ENCODE data around the gene EHD1.
"Not testable (repeated sequence)": the region's sequence is repeated elsewhere in the genome, so short reads cannot be mapped to it uniquely, and the experiment has no call there.

The EHD1 gene

DNA sequence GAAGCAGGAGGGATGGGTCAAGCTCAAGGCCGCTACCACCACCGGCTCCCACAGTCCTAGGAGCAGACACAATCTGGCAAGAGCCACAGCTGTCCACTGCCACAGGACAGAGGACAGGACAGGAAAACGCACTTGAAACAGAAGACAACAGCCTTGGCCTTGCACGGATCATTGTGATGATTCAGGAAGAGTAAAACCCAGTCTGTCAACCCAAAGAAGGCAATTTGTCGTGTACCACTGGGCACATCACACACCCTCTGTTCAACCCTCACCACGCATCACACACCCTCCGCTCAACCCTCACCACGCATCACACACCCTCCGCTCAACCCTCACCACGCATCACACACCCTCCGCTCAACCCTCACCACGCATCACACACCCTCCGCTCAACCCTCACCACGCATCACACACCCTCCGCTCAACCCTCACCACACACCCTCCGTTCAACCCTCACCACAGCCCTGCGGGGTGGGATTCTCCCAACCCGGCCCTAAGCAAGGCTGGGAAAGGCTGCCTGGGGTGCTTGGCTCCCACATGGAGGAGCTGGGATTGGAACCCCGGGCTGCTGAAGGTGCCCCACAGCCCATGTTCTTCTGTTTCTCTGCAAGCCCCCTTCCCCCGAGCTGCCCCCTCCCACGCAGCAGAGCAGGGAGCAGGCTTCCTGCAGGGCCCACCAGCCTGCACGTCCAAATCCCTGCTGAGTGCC is 22.7 kb downstream of the EHD1 start:
- no peak for DNase-seq

DNA sequence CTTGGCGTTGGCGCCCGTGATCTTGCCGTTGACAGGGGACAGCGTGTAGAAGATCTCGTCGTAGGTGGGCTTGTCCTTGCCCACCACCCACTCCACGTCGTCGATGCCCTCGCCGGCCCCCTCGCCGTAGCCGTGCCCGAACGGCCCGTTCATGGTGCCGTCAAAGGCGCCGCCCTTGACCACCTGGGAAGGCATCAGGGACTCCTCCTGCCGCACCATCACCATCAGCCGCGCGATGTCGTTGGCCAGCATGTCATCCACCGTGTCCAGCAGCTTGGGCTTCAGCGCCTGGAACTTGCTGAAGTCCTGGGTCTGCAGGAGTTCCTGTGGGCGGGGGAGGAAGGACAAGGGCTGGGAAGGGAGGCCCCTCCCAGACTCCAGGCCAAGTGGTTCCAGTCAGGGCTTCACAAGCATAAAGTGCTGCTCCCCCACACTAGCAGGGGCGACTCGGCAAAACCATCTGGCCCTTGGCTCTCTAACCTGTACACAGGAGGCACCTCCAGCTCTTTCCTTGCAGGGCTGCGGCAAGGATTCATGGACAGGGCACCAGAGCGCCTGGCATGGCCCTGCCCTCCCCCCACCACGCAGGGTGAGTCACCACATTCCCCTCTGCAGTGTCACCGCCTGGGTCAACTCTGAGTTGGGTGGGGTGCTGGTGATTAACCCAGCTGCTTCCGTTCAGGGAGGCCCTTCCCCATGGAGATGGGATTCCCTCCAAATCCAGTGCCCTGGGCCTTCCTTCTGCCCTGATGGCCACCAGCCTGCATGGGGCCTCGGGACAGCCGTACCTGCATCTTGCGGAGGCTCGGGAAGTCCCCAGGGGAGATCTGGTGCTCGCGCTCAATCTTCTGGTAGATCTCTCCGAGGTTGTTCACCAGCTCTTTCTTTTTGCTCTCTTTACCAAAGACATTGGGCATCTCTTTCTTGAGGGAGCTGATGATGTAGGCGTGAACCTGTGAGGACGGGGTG is 23.6 kb downstream of the EHD1 start:
- DNase-seq = no peak

DNA sequence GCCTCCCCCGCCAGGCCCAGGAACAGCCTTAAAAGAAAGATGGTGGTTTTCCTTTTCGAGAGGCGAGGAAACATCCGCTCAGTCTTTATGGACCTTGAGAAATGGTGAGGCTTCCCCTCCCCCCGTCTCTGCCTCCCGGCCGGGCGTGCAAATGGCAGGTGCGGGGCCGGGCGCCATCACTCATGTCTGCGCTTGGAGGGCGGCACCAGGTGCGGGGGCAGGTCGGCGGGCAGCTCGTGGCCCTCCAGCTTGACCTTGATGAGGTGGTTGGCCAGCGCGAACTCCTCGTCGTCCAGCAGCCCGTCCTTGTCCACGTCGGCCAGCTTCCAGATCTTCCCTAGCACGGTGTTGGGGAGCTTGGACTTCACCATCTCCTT is 24.3 kb downstream of the EHD1 start:
- no peak for DNase-seq

DNA sequence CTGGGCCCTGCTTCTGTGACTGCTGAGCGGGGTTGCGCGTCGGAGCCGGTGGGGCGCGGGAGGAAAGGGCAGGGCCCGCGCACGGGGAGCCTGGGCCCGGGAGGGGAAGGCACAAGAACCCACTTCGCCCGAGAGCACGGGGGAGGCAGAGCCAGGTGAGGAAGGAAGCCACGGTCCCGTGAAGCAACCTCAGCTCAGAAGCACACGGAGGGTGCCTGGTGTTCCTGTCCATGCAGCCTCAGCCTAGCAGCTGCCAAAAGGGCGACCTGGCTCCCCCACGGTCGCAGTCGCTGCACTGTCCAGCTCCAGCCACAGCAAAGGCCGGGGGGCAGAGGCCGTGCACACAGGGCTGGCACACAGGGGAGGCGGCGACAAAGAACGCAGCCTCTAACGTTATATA is 24.7 kb downstream of the EHD1 start:
- no peak for DNase-seq

DNA sequence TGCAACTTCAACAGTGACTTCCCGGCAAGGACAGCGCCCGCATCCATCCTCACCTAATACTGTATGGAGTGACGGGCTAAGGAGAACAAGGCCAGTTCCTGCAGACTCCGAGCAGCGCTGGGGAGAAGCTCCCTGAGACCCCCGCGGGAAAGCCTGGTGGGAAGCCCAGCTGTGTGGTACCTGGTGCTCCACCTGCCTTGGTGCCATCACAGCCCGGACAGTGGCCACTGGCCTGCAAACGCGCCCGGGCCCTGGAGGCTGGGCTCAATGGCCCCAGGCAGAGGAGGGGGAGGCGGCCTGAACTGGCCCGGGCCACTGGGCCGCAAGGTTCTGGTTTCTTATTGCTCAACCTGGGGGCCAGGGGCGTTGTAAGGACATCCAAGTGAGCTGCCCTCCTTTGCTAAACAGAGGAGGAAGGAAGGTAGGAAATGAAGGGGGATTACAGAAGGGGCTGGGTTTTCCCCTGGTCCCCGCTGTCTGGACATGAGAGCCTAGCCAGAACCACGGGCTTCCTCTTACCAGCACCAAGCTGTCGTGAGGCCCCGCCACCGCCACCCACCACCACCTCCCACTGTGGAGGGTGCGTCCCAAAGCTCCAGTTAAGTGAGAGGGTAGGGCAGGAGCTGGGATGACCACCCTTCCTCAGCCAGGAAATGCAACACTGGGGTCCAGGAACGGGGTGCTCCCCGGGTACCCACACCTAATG is 25.5 kb downstream of the EHD1 start:
- DNase-seq = no peak

DNA sequence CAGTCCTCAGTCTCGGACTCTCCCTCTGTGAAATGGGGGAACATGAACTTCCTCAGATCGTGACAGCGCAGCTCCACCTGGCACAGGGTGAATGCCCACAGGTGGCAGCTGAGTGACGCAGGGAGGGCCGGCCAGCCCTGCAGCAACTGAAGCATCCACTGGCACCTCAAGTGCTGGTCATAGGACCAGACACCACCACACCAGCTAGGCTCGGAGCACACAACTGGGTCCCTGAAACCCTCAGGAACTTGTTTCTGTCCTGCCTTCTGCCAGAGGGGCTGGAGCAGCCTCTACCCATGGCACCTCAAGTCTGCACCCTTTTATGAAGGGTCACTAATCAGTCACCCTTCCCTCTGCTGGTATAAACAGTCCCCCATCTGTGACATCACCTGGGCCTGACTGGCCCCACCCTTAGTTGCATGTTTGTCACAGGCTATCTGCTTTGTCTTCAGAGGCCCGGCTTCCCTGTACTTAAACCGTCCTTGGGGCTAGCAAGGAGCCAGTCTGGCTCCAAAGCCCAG is 26.5 kb downstream of the EHD1 start:
- DNase-seq = no peak

DNA sequence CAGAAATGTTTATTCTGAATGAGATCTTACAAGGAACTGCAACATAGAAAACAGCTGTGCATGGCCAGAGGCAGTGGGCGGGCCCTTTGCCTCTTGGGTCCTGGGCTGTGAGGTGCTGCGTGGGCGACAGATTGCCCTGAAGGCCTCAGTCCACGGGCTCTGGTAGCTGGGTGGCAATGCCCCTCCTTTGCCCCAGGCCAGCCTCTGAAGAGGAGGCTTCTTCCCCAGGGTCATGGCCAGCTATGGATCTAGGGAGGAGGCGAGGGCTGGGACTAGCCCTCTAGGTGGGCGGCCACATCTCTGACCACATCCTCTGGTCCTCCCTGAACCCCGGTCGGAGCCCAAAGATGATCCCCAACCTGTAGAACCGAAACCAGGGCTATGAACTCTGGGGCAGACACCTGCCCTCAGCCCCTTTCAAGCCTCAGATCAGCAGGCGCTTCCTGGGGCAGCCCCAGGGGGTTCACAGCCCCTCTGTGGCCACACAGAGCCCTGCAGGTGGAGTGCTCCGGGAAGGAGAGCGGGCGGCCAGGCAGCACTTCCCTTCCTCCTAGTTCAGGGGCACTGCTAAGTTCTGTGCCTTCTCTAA is 27.3 kb downstream of the EHD1 start:
- no peak for DNase-seq

DNA sequence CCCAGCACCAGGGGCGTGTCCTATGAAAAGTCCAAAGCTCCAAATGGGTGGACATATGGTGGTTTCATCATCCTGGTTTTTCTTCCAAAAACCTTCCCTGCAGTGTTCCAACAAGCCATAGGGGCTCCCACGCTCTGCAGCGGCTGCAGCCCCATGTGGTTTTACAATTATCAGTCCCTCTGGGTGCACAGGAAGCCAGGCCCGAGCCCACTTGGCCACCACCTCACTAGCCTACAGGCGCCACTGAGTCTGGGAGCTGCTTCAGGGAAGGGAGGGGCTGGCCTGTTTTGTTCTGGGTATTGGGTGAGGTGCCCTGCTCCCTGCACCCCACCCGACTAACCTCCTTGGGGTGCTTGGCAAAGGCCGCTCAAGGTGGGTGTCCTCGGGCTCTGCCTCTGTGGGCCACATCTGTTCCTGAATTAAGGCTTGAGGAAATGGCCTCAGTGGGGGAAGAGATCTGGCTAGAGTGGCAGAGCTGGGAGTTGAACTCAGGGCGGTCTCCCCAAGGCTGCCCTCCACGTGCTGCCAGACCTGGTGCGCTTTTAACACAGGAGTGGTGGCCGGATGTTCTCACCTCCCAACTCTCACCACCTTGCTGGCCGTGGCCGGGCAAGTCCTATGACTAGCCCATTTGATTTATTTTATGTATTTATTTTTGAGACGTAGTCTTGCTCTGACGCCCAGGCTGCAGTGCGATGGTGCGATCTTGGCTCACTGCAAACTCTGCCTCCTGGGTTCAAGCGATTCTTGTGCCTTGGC is 28.6 kb downstream of the EHD1 start:
- DNase-seq = no peak

DNA sequence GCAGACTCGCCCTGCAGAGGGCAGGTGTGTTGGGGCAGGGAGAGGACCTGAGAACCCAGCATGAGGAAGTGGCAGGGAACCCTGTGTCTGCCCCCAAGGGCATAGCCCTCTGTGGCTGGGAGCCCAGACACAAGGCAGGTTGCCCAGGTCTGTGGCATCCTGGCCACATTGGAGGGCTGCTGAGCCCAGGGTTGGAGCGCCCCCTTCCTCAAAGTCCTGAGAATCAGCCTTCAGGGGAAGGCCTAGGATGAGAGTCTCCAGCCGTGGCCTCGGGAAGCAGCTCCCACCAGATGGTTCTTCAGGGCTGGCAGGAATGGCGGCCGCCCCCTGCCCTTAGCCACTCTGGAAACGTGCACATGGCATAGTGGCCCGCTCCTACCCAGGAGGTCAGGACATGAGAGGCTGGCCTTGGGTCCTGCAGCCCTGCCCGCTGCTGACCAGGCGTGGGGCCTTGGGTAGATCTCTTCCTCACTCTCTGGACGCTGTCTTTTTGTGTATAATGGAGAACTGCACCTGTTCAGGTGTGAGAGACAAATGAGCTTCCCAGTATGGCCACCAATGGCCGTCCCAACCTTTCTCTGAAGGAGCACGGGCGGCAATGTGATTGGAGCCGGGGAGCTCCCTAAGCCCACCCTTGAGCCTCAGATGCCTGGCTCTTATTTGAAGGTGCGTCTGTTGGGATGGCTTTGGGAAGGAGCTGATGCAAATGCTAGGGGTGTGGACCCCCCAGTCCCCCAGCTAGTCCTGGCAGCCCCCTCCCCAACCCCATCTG is 29.4 kb downstream of the EHD1 start:
- DNase-seq = no peak

DNA sequence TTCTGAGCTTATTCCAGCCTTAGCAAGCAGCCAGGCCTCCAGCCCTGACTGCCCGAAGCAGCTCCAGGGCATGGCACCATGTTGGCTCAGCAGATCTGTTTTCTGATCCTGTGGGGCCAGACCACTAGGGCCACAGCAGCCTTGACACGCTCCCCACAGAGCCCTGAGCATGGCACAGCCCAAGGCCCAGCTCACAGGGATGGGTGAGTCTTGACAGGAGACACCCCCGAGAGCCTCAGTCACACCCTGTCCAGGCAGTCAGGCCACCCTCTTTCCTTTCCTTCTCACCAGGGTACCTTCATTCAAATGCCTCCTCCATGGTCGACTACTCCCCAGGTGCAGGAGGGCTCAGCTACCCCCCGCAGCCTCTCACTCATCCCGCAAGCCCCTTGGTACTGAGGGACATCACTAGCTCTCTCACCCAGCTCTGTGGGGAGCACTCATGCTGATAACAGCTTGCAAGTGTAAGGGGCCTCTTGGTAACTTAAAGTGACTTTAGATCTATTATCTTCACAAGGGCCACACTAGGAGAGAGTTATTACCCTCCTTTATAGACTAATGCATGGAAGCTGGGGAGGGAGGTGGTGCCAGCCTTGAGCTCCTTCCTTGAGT is 30.1 kb downstream of the EHD1 start:
- no peak for DNase-seq

DNA sequence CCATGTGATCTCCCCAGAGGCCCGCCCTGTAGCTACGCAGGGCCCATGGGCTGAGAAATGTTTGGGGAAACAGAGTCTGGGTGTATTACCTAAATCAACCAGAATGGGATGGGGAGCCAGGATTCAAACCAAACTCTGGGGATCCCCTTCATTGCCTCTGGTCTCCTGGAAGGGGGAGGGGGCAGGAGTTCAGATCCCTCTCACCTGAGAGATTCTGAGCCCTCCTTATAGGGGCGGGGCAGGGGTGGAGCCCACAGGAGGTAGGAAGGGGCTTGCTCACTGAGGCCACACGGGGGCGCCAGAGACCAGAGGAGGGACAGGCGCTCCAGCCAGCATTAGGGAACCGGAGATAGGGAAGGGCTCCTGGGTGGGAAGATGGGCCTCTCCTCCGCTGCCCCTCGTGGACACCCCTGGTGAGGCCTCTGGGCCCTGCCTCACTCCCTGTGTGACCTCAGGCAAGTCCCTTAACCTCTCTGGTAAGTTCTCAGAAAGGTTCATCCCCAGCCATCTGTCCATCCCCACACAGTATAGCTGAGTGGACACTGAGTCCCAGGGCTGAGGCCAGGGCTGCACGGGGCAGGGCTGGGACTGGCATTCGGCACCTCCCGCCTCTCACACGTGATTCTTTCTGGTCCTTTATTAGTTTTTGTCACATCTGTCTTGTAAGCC is 31.3 kb downstream of the EHD1 start:
- DNase-seq = peak; percentile 89

DNA sequence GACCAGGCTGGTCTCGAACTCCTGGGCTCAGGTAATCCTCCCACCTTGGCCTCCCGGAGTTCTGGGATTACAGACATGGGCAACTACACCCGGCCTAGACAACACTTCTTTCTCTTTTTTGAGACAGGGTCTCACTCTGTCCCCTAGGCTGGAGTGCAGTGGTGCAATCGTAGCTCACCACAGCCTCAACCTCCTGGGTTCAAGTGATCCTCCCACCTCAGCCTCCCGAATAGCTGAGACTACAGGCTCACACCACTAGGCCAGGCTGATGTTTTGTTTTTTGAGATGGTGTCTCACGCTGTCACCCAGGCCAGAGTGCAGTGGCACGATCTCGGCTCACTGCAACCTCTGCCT is 32.7 kb downstream of the EHD1 start:
- DNase-seq = not testable (repeated sequence)

DNA sequence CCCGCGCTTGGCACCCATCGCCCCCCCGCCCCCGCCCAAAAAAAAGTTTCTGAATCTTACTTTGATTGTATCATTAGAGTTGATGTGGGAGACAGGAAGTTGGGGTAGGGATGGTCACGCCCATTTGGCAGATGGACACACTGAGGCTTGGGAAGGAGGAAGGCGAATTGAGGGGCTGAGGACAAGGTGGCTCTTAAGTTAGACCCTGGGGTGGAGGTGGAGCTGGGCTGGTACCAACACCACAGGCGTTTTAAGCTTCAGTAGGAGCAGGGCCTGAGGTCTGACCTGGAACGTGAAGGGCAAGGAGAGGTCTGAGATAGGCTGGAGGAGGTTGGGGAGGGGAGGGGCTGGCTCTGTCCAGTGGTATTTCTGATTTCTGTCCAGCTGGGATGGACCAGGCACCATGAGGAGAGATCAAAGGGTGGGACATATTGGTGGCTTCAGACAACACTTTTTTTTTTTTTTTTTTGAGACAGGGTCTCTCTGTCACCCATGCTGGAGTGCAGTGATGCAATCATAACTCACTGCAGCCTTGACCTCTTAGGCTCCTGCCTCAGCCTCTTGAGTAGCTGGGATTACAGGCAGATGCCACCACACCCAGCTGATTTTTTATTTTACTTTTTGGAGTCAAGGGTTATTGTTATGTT is 33.2 kb downstream of the EHD1 start:
- peak; percentile 38 for DNase-seq

DNA sequence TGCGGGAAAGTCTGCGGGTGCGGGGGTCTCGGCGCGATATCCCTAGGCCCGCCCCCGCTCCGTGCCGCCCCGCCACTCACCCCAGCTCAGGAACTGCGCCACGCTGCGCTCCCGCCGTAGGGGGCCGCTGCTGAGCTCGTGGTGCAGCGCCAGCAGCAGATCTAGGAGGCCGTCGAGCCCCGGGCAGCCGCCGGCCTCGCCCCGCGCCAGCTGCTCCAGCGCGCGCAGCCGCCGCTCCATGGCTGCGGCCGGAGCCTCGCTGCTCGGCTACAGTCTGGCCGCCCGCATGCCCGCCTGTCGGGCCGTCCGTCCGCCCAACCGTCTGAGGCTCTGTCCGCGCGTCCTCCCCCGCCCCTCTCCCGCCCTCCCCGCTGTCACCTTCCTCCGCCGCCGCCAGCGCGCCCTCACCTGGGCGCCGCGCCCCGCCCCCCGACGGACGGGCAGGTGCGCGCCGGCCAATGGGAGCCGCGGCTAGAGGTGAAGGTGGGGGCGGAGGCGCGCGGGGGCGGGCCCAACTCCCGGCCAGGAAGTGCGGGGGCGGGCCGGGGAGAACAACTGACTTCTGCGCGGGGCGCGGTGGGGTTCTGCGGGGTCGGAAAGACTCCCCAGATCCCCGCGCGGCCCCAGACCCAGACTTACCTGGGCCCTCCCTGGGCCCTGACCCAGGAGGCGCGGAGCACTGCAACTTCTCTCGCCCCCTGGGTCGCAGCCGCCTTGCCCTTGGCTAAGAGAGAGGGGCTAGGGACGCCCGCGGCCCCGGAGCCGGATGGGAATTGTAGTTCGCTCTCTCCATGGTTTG is 33.9 kb downstream of the EHD1 start, which contains the start of gene CDC42BPG:
TSS of gene CDC42BPG (minus strand) at position 324 of the 799 bp plus-strand sequence. CDS start at position 240, 84 bp downstream.
- DNase-seq = peak; percentile 94

DNA sequence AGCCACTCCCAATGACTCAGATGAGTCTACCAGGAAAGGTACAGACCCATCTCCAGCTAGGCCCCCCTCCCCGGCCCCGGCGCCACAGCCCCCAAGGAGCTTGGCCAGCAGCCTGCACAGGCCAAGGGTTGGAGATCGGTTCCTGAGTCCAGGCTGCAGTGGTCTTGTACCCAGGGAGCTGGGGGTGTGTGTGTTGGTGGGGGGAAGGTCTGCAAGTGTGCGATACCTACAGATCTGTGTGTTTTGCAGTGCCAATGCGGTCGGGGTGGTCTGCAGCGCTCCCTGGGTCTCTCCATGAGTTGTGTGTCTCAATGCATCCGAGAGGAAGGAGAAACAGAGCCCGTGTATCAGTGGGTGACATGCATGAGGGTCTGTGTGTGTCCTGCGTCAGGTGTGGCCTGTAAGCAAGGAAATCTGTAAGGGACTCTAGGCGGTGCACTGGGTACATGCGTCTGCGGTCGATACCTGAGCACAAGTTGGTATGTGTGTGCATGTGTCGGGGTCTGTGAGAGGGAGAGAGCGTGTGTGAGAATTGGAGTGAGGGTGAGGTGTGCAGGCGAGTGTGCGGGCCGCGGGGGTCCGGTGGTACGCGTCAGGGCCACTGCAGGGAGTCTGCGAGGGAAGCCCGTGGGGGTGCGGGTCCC is 34.6 kb downstream of the EHD1 start:
- no peak for DNase-seq

DNA sequence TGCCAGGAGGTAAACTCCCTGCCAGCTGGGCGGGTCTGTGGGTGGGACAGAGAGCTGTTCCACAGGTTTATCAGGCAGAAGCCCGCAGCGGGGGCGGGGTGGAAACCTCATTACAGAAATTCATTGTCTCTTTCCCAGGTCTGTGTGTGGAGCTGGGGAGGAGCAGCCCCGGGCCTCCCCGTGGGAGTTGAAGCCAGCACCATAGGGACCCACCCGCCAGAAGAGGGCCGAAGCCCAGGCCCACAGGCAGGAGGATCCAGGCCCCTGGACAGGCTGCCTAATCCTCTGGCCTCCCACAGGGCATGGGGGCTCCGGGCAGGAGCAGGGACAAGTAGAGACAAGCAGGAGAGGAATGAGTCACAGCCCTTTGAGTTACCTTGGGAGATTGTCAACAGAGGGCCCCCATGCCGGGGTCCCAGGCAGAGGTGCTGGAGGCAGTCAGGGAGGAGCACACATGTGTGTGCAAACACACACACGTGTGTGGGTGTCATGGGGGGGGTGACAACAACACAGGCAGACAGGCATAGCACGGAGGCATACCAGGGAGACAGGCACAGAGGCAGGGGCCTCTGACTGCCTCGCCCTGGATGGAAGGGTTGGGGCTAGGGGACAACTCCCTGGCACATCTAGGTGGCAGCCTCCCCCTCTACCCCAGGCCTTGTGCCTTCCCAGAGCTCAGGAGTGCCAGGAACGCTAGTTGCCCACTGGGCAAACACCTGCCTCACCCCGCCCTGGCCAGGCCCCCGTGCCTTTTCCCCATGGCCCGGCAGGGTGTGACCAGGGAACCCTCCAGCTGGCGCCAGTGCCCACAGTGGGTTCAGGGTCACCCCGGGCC is 35.4 kb downstream of the EHD1 start:
- DNase-seq = no peak

DNA sequence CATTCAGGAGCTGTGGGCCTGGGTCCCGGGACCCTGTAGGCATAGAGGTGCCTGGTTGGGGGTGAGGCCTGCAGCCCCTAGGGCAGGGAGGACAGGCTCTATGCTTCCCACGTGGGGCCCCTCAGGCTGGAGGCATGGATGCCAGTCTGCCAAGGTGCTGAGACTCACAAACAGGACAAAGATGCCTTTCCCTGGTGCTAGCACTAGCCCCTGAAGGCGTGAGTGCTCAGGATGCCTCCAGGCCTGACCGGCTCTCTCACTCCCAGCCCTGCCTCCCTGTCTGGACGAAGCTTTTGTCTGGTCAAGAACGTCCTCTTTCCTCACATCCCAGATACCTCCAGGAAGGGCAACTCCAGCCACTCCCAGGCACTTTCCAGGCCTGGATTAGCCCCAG is 36.1 kb downstream of the EHD1 start:
- DNase-seq = no peak
